COLO829 (cell line): ENCODE results near the gene PDC.

Experiments used
- DNase-seq: peaks from one replicate; pipeline ENCODE4 v3.0.0; 2012; ENCODE audit warnings: low spot score

PDC gene

GRCh38 chr1:186461014-186461413 lies at the start of gene PDC:
TSS of gene PDC (minus strand) at chr1:186461114. CDS start at chr1:186449459, 11,655 bp downstream.
- no peak for DNase-seq

- DNase-seq, result no peak
Observed at GRCh38 chr1:186503190-186503589, 42.3 kb upstream of the PDC start.

- DNase-seq, result no peak
Observed at GRCh38 chr1:186502087-186502486, 41.2 kb upstream of the PDC start.

- no peak for DNase-seq
Observed at GRCh38 chr1:186500804-186501203, 39.9 kb upstream of the PDC start.

- no peak for DNase-seq
Observed at GRCh38 chr1:186499571-186499970, 38.7 kb upstream of the PDC start.

- no peak for DNase-seq
Observed at GRCh38 chr1:186498695-186499389, 37.9 kb upstream of the PDC start.

- no peak for DNase-seq
Observed at GRCh38 chr1:186498071-186498470, 37.2 kb upstream of the PDC start.

GRCh38 chr1:186497651-186498050 lies 36.7 kb upstream of the PDC start:
- no peak for DNase-seq

GRCh38 chr1:186496171-186496851 lies 35.4 kb upstream of the PDC start:
- no peak for DNase-seq

GRCh38 chr1:186494832-186495271 lies 33.9 kb upstream of the PDC start:
- no peak for DNase-seq

- DNase-seq, result no peak
Observed at GRCh38 chr1:186492531-186493291, 31.8 kb upstream of the PDC start.

GRCh38 chr1:186491336-186491735 lies 30.4 kb upstream of the PDC start:
- DNase-seq, result no peak

- DNase-seq, result no peak
Observed at GRCh38 chr1:186487163-186487562, 26.2 kb upstream of the PDC start.

GRCh38 chr1:186486061-186486460 lies 25.1 kb upstream of the PDC start:
- no peak for DNase-seq

GRCh38 chr1:186483561-186483960 lies 22.6 kb upstream of the PDC start:
- no peak for DNase-seq

- DNase-seq, result peak; percentile 63
Observed at GRCh38 chr1:186482661-186483255, 21.8 kb upstream of the PDC start.

- no peak for DNase-seq
Observed at GRCh38 chr1:186481303-186481888, 20.5 kb upstream of the PDC start.

GRCh38 chr1:186479162-186479561 lies 18.2 kb upstream of the PDC start:
- DNase-seq, result no peak

- no peak for DNase-seq
Observed at GRCh38 chr1:186476264-186477040, 15.5 kb upstream of the PDC start.

- DNase-seq, result no peak
Observed at GRCh38 chr1:186474208-186474607, 13.3 kb upstream of the PDC start.

- no peak for DNase-seq
Observed at GRCh38 chr1:186473047-186473446, 12.1 kb upstream of the PDC start.
